A673 (cell line): ENCODE measurements around the gene C19orf53. TPM values are rescaled to one million over a fixed set of nuclear protein-coding genes. Genes with fewer than 3 reads are reported as not detected.
A peak's percentile ranks its signal among the peaks of the same experiment; 100 is the strongest.

Experiments
- BruUV-seq: library from RNA; stranded (reverse); fragments of 400-500 nt; replicated peaks from 2 replicates; lab custom pipeline; 2021; lab: Mats Ljungman, UMichigan
- CTCF ChIA-PET: fragments of 300-600 bp; sonication (Branson Sonifier 250); formaldehyde crosslinking; loops from one replicate; lab custom pipeline; 2022; ENCODE audit warnings: antibody characterized with exemption; lab: Charles Lee
- POLR2A ChIA-PET: fragments of 300-600 bp; sonication (Branson Sonifier 250); formaldehyde crosslinking; loops from one replicate; lab custom pipeline; 2022; ENCODE audit warnings: antibody characterized with exemption; ENCODE audit not compliant: low non-redundant PET; lab: Charles Lee
- DNase-seq: peaks from one replicate; pipeline ENCODE4 v3.0.0-alpha.2; 2015; ENCODE audit warnings: low spot score
- H3K27ac ChIP-seq: fragments of 200-600 bp; sonication (generic); 2 replicates; pipeline ENCODE4 v1.5.1; 2016; ENCODE audit warnings: mixed run types, low read depth, mild to moderate bottlenecking, mixed read lengths, antibody characterized with exemption, low read length; ENCODE audit not compliant: poor library complexity, severe bottlenecking
- H3K27me3 ChIP-seq: fragments of 200-600 bp; sonication (generic); replicated peaks from 2 replicates; pipeline ENCODE4 v1.6.1; 2017; ENCODE audit warnings: mixed run types, low read depth, mild to moderate bottlenecking, mixed read lengths, antibody characterized with exemption, low read length; ENCODE audit not compliant: insufficient read depth, poor library complexity
- H3K36me3 ChIP-seq: fragments of 200-600 bp; sonication (generic); 2 replicates; pipeline ENCODE4 v1.6.1; 2016; ENCODE audit warnings: mixed run types, mild to moderate bottlenecking, mixed read lengths, antibody characterized with exemption, low read length; ENCODE audit not compliant: insufficient read depth, poor library complexity, severe bottlenecking
- H3K4me1 ChIP-seq: fragments of 200-600 bp; sonication (generic); 2 replicates; pipeline ENCODE4 v1.6.1; 2017; ENCODE audit warnings: mixed run types, mild to moderate bottlenecking, mixed read lengths, antibody characterized with exemption, low read length; ENCODE audit not compliant: insufficient read depth, poor library complexity, severe bottlenecking
- H3K4me3 ChIP-seq: fragments of 200-600 bp; sonication (generic); 2 replicates; pipeline ENCODE4 v1.5.1; 2016; ENCODE audit warnings: low read depth, mixed run types, mild to moderate bottlenecking, mixed read lengths, low read length; ENCODE audit not compliant: poor library complexity, severe bottlenecking
- H3K9me3 ChIP-seq: fragments of 200-600 bp; sonication (generic); 2 replicates; pipeline ENCODE4 v1.6.1; 2016; ENCODE audit warnings: mixed run types, low read depth, mild to moderate bottlenecking, mixed read lengths, antibody characterized with exemption, low read length; ENCODE audit not compliant: poor library complexity, severe bottlenecking
- EZH2 ChIP-seq: fragments of 200-600 bp; sonication (generic); IDR thresholded peaks from 2 replicates; pipeline ENCODE4 v1.6.1; 2017; ENCODE audit warnings: borderline replicate concordance, low read depth, mild to moderate bottlenecking, mixed read lengths, antibody characterized with exemption, low read length; ENCODE audit not compliant: poor library complexity, severe bottlenecking
- intact Hi-C: fragments of 100-400 bp; cut with micrococcal nuclease; formaldehyde crosslinking; loops from one replicate; pipeline ENCODE4 v1.10.0; 2022; ENCODE audit not compliant: unreplicated experiment
- total RNA-seq: library from RNA; stranded (reverse); gene quantifications from 2 replicates; pipeline ENCODE4 v1.2.3, GENCODE V29; 2021
- TF ChIP-seq, protein P1 (sequence below): fragments of 300-800, 200-600 bp; sonication (generic); conservative IDR thresholded peaks from 2 replicates; pipeline ENCODE4 v1.5.1; 2017; ENCODE audit warnings: low read depth, mild to moderate bottlenecking, antibody characterized with exemption, low read length, moderate library complexity, mixed read lengths

Gene C19orf53
- total RNA-seq, 1 experiment from 2014 or later, result 140 TPM

DNA sequence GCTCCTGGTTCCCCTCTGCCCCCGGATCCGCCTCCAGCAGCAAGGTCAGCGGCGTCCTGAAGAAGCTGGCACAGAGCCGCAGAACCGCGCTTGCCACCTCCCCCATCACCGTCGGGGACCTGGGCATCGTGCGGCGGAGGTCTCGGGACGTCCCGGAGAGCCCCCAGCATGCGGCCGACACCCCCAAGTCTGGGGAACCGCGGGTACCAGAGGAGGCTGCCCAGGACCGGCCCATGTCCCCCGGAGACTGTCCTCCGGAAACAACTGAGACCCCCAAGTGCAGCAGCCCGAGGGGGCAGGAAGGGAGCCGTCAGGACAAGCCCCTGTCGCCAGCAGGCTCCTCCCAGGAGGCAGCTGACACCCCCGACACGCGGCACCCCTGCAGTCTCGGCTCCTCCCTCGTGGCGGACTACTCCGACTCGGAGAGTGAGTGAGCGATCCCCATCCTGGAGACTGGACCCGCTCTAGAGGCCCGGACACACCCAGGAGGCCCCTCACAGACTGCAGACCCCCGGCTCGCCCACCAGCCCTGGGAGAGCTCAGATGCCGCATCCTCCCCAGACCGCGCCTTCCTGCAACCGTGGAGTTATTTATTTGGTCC, 11.5 kb upstream of the C19orf53 start:
- no TSS peak for BruUV-seq
- CTCF ChIA-PET, result no interaction called here
- Histone ChIP-seq H3K9me3 (no peaks in the 10 kb centered on the region), H3K4me1 (peaks cover 10% of the 10 kb centered on the region), H3K27me3 (no peaks in the 10 kb centered on the region), H3K4me3 (no peak overlapping the region), H3K36me3 (peaks cover 40% of the 10 kb centered on the region), H3K27ac (no peak overlapping the region)
- POLR2A ChIA-PET, result no interaction called here
- intact Hi-C loops, result no loop called here
- DNase-seq, result no peak
- no peak for TF ChIP-seq EZH2
- TF ChIP-seq, protein P1, sequence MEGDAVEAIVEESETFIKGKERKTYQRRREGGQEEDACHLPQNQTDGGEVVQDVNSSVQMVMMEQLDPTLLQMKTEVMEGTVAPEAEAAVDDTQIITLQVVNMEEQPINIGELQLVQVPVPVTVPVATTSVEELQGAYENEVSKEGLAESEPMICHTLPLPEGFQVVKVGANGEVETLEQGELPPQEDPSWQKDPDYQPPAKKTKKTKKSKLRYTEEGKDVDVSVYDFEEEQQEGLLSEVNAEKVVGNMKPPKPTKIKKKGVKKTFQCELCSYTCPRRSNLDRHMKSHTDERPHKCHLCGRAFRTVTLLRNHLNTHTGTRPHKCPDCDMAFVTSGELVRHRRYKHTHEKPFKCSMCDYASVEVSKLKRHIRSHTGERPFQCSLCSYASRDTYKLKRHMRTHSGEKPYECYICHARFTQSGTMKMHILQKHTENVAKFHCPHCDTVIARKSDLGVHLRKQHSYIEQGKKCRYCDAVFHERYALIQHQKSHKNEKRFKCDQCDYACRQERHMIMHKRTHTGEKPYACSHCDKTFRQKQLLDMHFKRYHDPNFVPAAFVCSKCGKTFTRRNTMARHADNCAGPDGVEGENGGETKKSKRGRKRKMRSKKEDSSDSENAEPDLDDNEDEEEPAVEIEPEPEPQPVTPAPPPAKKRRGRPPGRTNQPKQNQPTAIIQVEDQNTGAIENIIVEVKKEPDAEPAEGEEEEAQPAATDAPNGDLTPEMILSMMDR, result no peak

DNA sequence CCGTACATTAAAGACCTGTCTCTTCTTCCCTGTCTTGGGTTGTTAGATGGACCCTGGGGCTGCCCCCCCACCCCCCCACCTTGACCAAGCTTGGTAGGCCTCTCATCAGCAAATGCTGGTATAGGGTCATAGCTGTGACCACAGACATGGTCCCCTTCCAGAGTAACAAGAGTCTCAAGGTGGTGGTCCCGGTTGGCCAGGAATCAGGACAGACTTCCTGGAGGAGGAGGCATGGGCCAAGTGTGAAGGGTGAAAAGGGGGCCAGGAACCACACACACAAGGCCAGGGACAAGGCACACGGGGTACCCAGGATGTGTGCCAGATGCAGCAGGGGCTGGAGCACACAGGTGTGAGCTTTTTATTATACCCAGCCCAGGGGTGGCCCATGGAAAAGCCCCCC, 11.0 kb upstream of the C19orf53 start:
- Histone ChIP-seq H3K9me3 (no peaks in the 10 kb centered on the region), H3K4me3 (no peak overlapping the region), H3K27ac (no peak overlapping the region), H3K27me3 (no peaks in the 10 kb centered on the region), H3K4me1 (peaks cover 10% of the 10 kb centered on the region), H3K36me3 (peaks cover 39% of the 10 kb centered on the region)
- intact Hi-C loops, result no loop called here
- DNase-seq, result no peak
- BruUV-seq, result no TSS peak
- TF ChIP-seq EZH2, result no peak
- TF ChIP-seq, protein P1, result no peak
- CTCF ChIA-PET, result no interaction called here
- POLR2A ChIA-PET, result interaction anchor here (0.6 kb wide), 1 partner anchor 32 kb away, joined by 4 read pairs; no protein-coding TSS in a partner anchor

DNA sequence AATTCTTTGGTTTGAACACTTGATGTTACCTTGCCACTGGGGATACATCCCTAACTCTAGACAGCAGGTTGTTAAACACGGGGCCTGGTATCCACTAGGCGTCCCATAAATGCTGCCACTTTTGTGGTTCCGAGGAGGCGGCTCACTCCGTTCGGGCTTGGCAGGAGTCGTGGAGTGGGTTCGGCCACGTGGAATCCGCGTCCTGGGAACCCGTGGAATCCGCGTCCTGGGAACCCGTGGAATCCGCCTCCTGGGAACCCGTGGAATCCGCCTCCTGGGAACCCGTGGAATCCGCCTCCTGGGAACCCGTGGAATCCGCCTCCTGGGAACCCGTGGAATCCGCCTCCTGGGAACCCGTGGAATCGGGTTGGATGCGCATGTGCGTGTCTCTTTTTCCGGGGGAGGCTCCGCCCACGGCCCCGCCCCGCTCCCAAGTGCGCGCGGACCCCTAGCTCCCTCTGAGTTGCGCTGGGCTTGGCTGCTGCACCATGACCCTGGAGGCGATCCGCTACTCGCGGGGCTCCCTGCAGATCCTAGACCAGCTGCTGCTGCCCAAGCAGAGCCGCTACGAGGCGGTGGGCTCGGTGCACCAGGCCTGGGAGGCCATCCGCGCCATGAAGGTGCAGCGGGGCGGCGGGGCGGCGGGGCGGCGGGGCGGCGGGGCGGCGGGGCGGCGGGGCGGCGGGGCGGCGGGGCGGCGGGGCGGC, 10.0 kb upstream of the C19orf53 start, which contains the start of gene MRI1:
Gene MRI1, plus strand, starts transcription at position 422 of the 707 bp plus-strand sequence. Its CDS starts 67 bp downstream, at position 489.
- intact Hi-C loops, result no loop called here
- no TSS peak for BruUV-seq
- DNase-seq, result peak; percentile 86

More for the DNA sequence above, 10.0 kb upstream of the C19orf53 start, which contains the start of gene MRI1:
- Histone ChIP-seq H3K36me3 (peaks cover 42% of the 10 kb centered on the region), H3K4me1 (peaks cover 10% of the 10 kb centered on the region), H3K4me3 (peak within 1 kb of the TSS; percentile 74), H3K27ac (peak within 1 kb of the TSS; percentile 83), H3K27me3 (no peaks in the 10 kb centered on the region), H3K9me3 (no peaks in the 10 kb centered on the region)
- CTCF ChIA-PET, result no interaction called here
- TF ChIP-seq EZH2, result no peak
- TF ChIP-seq, protein P1, result no peak
- POLR2A ChIA-PET, result interaction anchor here (0.6 kb wide), 1 partner anchor 471 kb away, joined by 4 read pairs; no protein-coding TSS in a partner anchor
